Smooth muscle cell (in vitro differentiated cells): Measurements from ENCODE around the gene LAMA3. TPM values are rescaled to one million over a fixed set of nuclear protein-coding genes. Genes with fewer than 3 reads are reported as not detected.

Source experiments
- DNase-seq: peaks from one replicate; lab custom pipeline; 2025; ENCODE audit not compliant: unreplicated experiment; lab: John Stamatoyannopoulos, UW
- H2AFZ ChIP-seq: fragments of 200-600 bp; sonication (generic); 2 replicates; pipeline ENCODE4 v1.6.0; 2016; ENCODE audit warnings: antibody characterized with exemption, low read depth, mild to moderate bottlenecking
- H3F3A ChIP-seq: fragments of 200-600 bp; sonication (generic); 2 replicates; pipeline ENCODE4 v1.6.0; 2017; ENCODE audit warnings: antibody characterized with exemption, low read depth
- H3K27ac ChIP-seq: fragments of 200-600 bp; sonication (generic); 2 replicates; pipeline ENCODE4 v1.5.1; 2016; ENCODE audit warnings: low read depth, mild to moderate bottlenecking
- H3K27me3 ChIP-seq: fragments of 200-600 bp; sonication (generic); 2 replicates; pipeline ENCODE4 v1.6.1; 2016; ENCODE audit warnings: low read depth, mild to moderate bottlenecking
- H3K36me3 ChIP-seq: fragments of 200-600 bp; sonication (generic); 2 replicates; pipeline ENCODE4 v1.5.1; 2016; ENCODE audit warnings: low read depth
- H3K4me1 ChIP-seq: fragments of 200-600 bp; sonication (generic); 2 replicates; pipeline ENCODE4 v1.5.1; 2016; ENCODE audit warnings: low read depth
- H3K4me2 ChIP-seq: fragments of 200-600 bp; sonication (generic); 2 replicates; pipeline ENCODE4 v1.6.0; 2016; ENCODE audit warnings: mild to moderate bottlenecking
- H3K4me3 ChIP-seq: fragments of 200-600 bp; sonication (generic); 2 replicates; pipeline ENCODE4 v1.5.1; 2016; ENCODE audit warnings: mild to moderate bottlenecking
- H3K79me2 ChIP-seq: fragments of 200-600 bp; sonication (generic); 2 replicates; pipeline ENCODE4 v1.6.0; 2016; ENCODE audit warnings: low read depth, mild to moderate bottlenecking
- H3K9ac ChIP-seq: fragments of 200-600 bp; sonication (generic); 2 replicates; pipeline ENCODE4 v1.6.0; 2016; ENCODE audit warnings: low read depth
- H3K9me3 ChIP-seq: fragments of 200-600 bp; sonication (generic); replicated peaks from 2 replicates; pipeline ENCODE4 v1.5.1; 2016; ENCODE audit warnings: low read depth
- H4K20me1 ChIP-seq: fragments of 200-600 bp; sonication (generic); 2 replicates; pipeline ENCODE4 v1.6.0; 2016; ENCODE audit warnings: low read depth
- CTCF ChIP-seq: fragments of 200-600 bp; sonication (generic); IDR thresholded peaks from 2 replicates; pipeline ENCODE4 v1.5.1; 2017; ENCODE audit warnings: borderline replicate concordance, mild to moderate bottlenecking, antibody characterized with exemption; ENCODE audit not compliant: insufficient read depth, poor library complexity, severe bottlenecking
- WGBS: methylation state at CpG from one replicate; pipeline ENCODE4 v1.1.7; 2016; ENCODE audit warnings: low lambda C conversion rate; 5-methylcytosine and 5-hydroxymethylcytosine counted together
- polyA plus RNA-seq: library from polyadenylated mRNA; unstranded; fragments of >200 nt; fragmentation: Nextera tagmentation; extraction: Ambion mirVana; gene quantifications from 2 replicates; pipeline ENCODE4 v1.2.1, GENCODE V29; 2016
- total RNA-seq: library from RNA; depleted of rRNA; stranded (reverse); fragments of >200 nt; gene quantifications from 2 replicates; pipeline ENCODE4 v1.2.3, GENCODE V29; 2014

Gene LAMA3
- total and polyA plus RNA-seq, 2 experiments from 2014 or later, result 7.8 to 23.1 TPM

GRCh38 chr18:23861326-23861725 lies 172.1 kb downstream of the LAMA3 start:
- Histone ChIP-seq H3K27me3 (no peaks in the 10 kb centered on the region), H3K4me3 (no peak overlapping the region), H3K9ac (no peak overlapping the region), H3K4me1 (peaks cover 5% of the 10 kb centered on the region), H3K36me3 (no peaks in the 10 kb centered on the region), H4K20me1 (no peaks in the 10 kb centered on the region), H3K27ac (peak overlapping the region; percentile 71), H3K79me2 (no peaks in the 10 kb centered on the region), H3K9me3 (no peaks in the 10 kb centered on the region), H3K4me2 (peak overlapping the region; percentile 52), H3F3A (no peaks in the 10 kb centered on the region), H2AFZ (no peak overlapping the region)
- DNase-seq, result no peak
- no peak for TF ChIP-seq CTCF
- WGBS, result 80% methylated on average over 6 of the region's 6 CpGs

GRCh38 chr18:23861805-23862470 lies 172.7 kb downstream of the LAMA3 start:
- Histone ChIP-seq H4K20me1 (no peaks in the 10 kb centered on the region), H3K27ac (peak overlapping the region; percentile 71), H3K9ac (no peak overlapping the region), H3K4me1 (peaks cover 5% of the 10 kb centered on the region), H3K36me3 (no peaks in the 10 kb centered on the region), H3K9me3 (no peaks in the 10 kb centered on the region), H3K4me2 (peak overlapping the region; percentile 52), H3F3A (no peaks in the 10 kb centered on the region), H3K4me3 (no peak overlapping the region), H2AFZ (no peak overlapping the region), H3K27me3 (no peaks in the 10 kb centered on the region), H3K79me2 (no peaks in the 10 kb centered on the region)
- DNase-seq, result no peak
- TF ChIP-seq CTCF, result no peak
- WGBS, result 20% methylated on average over 6 of the region's 6 CpGs

- H3K4me2 ChIP-seq, result no peak overlapping the region
- H4K20me1 ChIP-seq, result no peaks in the 10 kb centered on the region
- H2AFZ ChIP-seq, result no peak overlapping the region
- H3K79me2 ChIP-seq, result no peaks in the 10 kb centered on the region
- H3K4me3 ChIP-seq, result no peak overlapping the region
- H3F3A ChIP-seq, result no peaks in the 10 kb centered on the region
- no peaks in the 10 kb centered on the region for H3K36me3 ChIP-seq
- WGBS, result 96% methylated on average over 4 of the region's 4 CpGs
- H3K27me3 ChIP-seq, result peaks cover 4% of the 10 kb centered on the region
- H3K4me1 ChIP-seq, result peaks cover 5% of the 10 kb centered on the region
- no peaks in the 10 kb centered on the region for H3K9me3 ChIP-seq
- H3K9ac ChIP-seq, result no peak overlapping the region
- no peak overlapping the region for H3K27ac ChIP-seq
- TF ChIP-seq CTCF, result no peak
- no peak for DNase-seq
Observed at GRCh38 chr18:23864624-23865023, 175.4 kb downstream of the LAMA3 start.

- Histone ChIP-seq H3F3A (no peaks in the 10 kb centered on the region), H2AFZ (no peak overlapping the region), H3K4me2 (no peak overlapping the region), H3K4me3 (no peak overlapping the region), H3K9me3 (no peaks in the 10 kb centered on the region), H3K9ac (no peak overlapping the region), H3K27ac (no peak overlapping the region), H3K79me2 (no peaks in the 10 kb centered on the region), H3K4me1 (no peaks in the 10 kb centered on the region), H3K36me3 (no peaks in the 10 kb centered on the region), H4K20me1 (no peaks in the 10 kb centered on the region), H3K27me3 (peaks cover 4% of the 10 kb centered on the region)
- WGBS, result 91% methylated on average over 5 of the region's 5 CpGs
- TF ChIP-seq CTCF, result no peak
- no peak for DNase-seq
Observed at GRCh38 chr18:23867006-23867405, 177.8 kb downstream of the LAMA3 start.
